HepG2 (cell line): ENCODE measurements around the gene MYADML2.
"Not testable (repeated sequence)": the region's sequence is repeated elsewhere in the genome, so short reads cannot be mapped to it uniquely, and the experiment has no call there.

ENCODE experiments used
- BHLHE40 ChIP-seq: IDR thresholded peaks from 2 replicates; pipeline ENCODE4 v1.6.1; 2011; ENCODE audit warnings: low read length, improper control_type of control experiment
- EED ChIP-seq: sonication (generic); formaldehyde crosslinking; IDR thresholded peaks from 2 replicates; pipeline ENCODE4 v1.5.0; 2020; ENCODE audit warnings: mild to moderate bottlenecking, missing genetic modification reagents
- GZF1 ChIP-seq: sonication (generic); formaldehyde crosslinking; IDR thresholded peaks from 2 replicates; pipeline ENCODE4 v1.5.1; 2020; ENCODE audit warnings: mild to moderate bottlenecking, missing genetic modification reagents
- NR2C2 ChIP-seq: sonication (generic); formaldehyde crosslinking; IDR thresholded peaks from 2 replicates; pipeline ENCODE4 v1.4.0; 2020; ENCODE audit warnings: missing genetic modification reagents, mild to moderate bottlenecking, moderate library complexity, borderline replicate concordance
- NR3C1 ChIP-seq: sonication (generic); formaldehyde crosslinking; IDR thresholded peaks from 2 replicates; pipeline ENCODE4 v1.4.0; 2020; ENCODE audit warnings: missing genetic modification reagents
- SIN3A ChIP-seq: IDR thresholded peaks from 2 replicates; pipeline ENCODE4 v1.6.1; 2011; ENCODE audit warnings: low read depth, mild to moderate bottlenecking, control low read depth, low read length, borderline replicate concordance
- ZNF740 ChIP-seq: sonication (generic); formaldehyde crosslinking; IDR thresholded peaks from 2 replicates; pipeline ENCODE4 v1.4.0; 2020; ENCODE audit warnings: missing genetic modification reagents
- TF ChIP-seq, protein P1 (sequence below): sonication (generic); formaldehyde crosslinking; IDR thresholded peaks from 2 replicates; pipeline ENCODE4 v1.4.0; 2020; ENCODE audit warnings: mild to moderate bottlenecking, low read depth, missing genetic modification reagents
- TF ChIP-seq, protein P2 (sequence below): sonication (generic); formaldehyde crosslinking; IDR thresholded peaks from 2 replicates; pipeline ENCODE4 v1.5.0; 2020; ENCODE audit warnings: mild to moderate bottlenecking, missing genetic modification reagents, moderate library complexity

- TF ChIP-seq, protein P1, sequence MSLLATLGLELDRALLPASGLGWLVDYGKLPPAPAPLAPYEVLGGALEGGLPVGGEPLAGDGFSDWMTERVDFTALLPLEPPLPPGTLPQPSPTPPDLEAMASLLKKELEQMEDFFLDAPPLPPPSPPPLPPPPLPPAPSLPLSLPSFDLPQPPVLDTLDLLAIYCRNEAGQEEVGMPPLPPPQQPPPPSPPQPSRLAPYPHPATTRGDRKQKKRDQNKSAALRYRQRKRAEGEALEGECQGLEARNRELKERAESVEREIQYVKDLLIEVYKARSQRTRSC (CRISPR knock-in tag), result not testable (repeated sequence)
- not testable (repeated sequence) for TF ChIP-seq NR2C2; EED (CRISPR knock-in tag); ZNF740 (CRISPR knock-in tag); BHLHE40; GZF1; SIN3A; NR3C1 (CRISPR knock-in tag)
- TF ChIP-seq, protein P2, sequence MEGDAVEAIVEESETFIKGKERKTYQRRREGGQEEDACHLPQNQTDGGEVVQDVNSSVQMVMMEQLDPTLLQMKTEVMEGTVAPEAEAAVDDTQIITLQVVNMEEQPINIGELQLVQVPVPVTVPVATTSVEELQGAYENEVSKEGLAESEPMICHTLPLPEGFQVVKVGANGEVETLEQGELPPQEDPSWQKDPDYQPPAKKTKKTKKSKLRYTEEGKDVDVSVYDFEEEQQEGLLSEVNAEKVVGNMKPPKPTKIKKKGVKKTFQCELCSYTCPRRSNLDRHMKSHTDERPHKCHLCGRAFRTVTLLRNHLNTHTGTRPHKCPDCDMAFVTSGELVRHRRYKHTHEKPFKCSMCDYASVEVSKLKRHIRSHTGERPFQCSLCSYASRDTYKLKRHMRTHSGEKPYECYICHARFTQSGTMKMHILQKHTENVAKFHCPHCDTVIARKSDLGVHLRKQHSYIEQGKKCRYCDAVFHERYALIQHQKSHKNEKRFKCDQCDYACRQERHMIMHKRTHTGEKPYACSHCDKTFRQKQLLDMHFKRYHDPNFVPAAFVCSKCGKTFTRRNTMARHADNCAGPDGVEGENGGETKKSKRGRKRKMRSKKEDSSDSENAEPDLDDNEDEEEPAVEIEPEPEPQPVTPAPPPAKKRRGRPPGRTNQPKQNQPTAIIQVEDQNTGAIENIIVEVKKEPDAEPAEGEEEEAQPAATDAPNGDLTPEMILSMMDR (CRISPR knock-in tag), result peak; percentile 42
These were observed 6.4 kb upstream of the MYADML2 start for GRCh38 chr17:81953443-81953842.
